Measurements from ENCODE around the gene CNOT4.

Gene CNOT4, protein sequence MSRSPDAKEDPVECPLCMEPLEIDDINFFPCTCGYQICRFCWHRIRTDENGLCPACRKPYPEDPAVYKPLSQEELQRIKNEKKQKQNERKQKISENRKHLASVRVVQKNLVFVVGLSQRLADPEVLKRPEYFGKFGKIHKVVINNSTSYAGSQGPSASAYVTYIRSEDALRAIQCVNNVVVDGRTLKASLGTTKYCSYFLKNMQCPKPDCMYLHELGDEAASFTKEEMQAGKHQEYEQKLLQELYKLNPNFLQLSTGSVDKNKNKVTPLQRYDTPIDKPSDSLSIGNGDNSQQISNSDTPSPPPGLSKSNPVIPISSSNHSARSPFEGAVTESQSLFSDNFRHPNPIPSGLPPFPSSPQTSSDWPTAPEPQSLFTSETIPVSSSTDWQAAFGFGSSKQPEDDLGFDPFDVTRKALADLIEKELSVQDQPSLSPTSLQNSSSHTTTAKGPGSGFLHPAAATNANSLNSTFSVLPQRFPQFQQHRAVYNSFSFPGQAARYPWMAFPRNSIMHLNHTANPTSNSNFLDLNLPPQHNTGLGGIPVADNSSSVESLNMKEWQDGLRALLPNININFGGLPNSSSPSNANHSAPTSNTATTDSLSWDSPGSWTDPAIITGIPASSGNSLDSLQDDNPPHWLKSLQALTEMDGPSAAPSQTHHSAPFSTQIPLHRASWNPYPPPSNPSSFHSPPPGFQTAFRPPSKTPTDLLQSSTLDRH

DNA sequence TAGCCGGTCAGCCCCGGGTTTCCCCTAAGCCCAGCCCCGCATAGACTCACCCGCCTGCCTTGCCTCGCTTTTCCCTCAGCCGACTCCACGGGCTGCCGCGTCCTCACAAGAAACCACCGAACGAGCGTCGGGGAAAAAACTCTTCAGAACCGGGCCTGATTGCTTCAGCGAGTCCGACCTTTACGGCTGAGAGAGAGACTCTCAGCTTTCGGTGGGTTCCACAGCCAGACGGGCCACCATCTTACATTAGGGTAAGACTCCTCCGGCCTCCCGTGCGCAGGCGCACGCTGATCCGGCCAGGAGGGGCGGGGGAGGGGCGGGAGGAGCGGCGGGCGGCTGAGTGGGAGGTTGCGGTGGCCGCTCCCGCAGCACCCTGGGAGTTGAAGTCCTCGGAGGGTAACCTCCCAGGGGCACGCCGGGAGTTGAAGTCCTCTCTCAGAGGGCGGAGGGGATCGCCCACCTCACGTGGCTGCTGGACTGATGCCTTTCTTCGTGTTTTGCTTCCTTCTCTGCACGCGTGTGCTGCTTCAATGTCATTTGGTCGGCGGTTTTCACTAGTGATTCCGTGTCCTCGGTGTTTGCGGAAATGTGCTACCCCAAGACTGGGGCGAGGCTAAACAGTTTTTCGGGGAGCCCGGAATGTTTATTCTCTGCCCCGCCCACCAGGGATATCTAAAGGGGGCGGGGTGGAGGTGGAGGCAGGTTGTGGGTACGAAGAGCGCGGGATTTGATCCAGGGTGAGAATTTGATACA, at the start of gene CNOT4:
CNOT4 (minus strand) TSS at position 264 of the 753 bp plus-strand sequence. CDS start 71,771 bp downstream, outside the sequence.
- peak; percentile 86 to 97 for DNase-seq (ENCODE audit: extremely low read depth in 1 of 2, low read depth in 1 of 2)

DNA sequence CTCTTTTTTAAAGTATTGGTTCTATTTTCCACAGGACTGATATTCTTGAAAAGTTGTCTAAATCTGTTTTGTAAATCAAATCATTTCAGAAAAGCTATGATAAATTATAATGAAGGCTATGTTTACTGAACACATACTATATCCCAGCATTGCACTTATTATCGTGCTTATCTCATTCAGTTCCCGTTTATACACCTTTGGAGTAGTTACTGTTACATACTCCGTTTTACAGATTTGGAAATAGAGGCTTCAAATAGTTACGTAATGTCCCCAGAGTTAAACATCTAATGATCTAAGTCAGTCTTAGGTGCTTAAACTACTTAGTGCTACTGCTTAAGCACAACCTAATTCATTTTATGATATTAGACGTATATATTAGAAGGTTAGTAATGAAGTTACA, 49.0 kb upstream of the CNOT4 start:
- DNase-seq (ENCODE audit: extremely low read depth in 1 of 2, low read depth in 1 of 2) = no peak

DNA sequence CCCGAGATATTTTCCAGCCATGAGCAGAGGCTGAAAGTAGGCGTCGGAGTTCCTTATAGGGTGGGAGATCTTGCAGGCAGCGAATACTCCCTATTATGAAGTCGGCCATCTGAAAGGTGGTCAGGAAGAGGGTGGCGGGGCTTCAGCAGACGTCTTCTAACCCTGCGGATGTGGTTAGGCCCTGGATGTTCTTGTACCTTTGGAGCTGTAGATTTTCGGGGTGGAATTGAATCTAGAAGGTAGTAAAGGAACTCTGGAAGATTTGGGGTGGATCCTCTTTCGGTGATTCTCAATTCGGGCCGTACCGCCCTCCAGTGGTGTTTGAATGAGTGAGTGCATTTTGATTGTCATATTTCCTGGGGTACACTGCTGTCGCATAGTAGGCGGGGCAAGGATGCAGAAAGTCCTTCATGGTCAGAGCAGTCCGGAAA, 48.5 kb upstream of the CNOT4 start:
- peak; percentile 23 to 49 for DNase-seq (ENCODE audit: extremely low read depth in 1 of 2, low read depth in 1 of 2)

DNA sequence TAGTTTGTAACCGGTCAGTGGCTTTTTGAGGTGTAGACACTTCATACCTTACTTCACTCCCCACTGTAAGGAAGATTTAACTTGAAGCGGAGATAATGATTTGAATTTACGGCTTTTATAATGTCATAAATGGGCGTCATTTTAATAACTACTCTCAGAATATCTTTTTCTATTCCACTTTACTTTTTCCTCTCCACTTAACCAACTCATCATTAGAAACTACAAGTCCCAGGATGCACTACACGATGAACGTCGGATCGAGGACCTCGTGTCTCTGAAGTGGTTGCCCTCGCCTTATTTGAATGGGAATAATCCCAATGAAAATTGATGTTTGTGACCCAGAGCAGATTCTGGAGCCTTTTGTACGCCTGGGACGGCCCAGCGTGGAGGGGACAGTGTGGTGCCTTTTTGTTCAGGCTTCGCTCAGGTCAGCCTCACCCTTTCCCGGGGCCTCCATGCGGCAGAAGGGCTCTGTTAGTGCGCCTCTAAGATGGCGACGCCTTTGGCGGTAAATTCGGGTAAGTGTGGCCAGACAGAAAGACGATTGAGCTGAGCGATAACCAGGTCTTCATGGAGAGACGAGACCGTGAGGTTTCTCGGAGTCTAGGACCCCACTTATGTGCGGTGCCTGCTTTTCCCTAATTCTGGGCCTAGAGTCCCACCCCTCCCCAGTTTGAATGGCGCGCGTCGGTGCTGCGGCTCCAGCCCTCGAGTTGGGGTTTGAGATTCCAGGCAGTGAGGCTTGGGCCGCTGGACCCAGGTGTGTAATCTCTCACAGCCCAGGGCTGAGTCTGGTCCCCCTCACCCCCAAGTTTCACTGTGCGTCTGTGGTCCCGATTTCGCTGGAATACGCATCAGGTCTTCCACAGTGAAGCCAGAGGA, 47.8 kb upstream of the CNOT4 start, which contains the start of gene NUP205:
NUP205 (plus strand) TSS at position 463 of the 882 bp plus-strand sequence; CDS start at position 491, 28 bp downstream.
- DNase-seq (ENCODE audit: extremely low read depth in 1 of 2, low read depth in 1 of 2) = peak; percentile 47 to 56

DNA sequence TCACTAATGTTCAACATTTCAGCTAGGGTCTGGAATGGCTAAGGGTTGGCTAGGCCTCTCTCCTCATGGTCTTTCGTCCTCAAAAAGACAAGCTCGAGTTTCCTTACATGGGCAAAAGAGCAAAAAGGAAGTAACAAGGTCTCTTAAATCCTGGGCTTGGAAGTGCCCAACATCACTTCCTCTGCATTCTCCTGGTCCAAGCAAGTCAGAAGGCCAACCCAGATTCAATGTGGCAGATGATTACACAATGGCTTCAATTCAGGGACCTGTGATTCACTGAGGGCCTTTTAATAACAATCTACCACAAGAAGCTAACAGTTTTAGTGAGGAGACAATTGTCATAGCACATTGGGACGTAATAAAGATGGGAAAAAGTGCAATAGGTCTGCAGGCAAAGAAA, 43.4 kb upstream of the CNOT4 start:
- no peak for DNase-seq (ENCODE audit: extremely low read depth in 1 of 2, low read depth in 1 of 2)

DNA sequence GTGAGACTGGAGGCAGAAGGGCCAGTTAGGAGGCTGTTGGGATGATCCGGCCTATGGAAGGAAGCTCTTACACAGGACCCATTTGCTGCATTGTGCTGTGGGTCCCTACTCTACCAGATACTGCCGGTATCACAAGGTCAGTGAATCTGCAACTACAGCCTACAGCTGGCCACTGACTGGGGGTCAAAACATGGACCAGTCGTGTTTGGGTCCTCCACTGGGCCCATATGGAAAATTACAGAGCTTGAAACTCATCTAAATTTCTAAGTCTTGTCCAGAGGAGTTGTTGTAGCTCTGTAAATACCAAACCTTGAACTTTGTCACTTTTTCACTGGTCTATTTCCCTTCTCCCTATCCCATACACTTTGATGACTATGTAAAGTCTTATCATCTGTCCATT, 42.2 kb upstream of the CNOT4 start:
- no peak for DNase-seq (ENCODE audit: extremely low read depth in 1 of 2, low read depth in 1 of 2)

DNA sequence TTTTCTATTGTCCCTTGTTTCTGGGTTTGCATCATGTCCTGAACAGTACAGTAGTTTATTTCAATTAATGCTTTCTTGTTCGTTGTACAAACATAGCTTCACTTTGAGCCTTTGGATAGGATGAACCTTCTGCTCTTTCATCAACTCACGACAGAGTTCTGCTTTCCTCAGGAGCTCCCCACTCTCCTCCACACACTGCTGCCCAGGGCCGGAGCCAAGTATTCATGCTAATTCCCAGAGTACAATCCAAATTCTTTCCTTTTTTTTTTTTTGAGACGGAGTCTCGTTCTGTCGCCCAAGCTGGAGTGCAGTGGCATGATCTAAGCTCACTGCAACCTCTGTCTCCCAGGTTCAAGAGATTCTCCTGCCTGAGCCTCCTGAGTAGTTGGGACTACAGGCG, 40.3 kb upstream of the CNOT4 start:
- no peak for DNase-seq (ENCODE audit: extremely low read depth in 1 of 2, low read depth in 1 of 2)

DNA sequence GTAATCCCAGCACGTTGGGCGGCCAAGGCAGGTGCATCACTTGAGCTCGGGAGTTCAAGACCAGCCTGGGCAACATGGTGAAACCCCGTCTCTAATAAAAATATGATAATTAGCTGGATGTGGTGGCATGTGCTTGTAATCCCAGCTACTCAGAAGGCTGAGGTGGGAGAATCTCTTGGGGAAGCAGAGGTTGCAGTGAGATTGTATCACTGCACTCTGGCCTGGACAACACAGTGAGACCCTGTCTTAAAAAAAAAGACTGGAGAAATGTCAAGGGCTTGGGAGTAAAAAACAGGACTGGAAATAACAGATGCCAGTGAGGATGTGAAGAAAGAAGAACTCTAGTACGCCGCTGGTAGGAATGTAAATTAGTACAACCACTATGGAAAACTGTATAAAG, 31.1 kb upstream of the CNOT4 start:
- DNase-seq (ENCODE audit: extremely low read depth in 1 of 2, low read depth in 1 of 2) = no peak

DNA sequence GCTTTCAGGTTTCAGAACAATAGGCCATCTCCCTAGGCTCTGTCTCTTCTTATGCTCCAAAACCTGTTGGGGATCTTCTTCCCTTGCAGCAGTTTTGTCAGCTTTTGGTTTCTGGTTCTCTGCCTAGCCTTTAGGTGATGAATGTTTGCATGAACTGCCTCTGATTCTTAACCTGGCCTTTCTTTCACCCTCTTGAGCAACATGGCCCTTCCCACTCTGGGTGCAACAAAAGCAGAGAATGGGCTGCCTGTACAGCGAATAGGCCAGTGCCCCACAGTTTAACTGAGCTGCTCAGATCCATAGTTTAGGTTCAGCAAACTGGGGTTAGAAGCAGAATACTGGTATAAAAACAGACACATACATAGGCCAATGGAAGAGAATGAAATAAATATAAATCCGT, 29.7 kb upstream of the CNOT4 start:
- DNase-seq (ENCODE audit: extremely low read depth in 1 of 2, low read depth in 1 of 2) = no peak

DNA sequence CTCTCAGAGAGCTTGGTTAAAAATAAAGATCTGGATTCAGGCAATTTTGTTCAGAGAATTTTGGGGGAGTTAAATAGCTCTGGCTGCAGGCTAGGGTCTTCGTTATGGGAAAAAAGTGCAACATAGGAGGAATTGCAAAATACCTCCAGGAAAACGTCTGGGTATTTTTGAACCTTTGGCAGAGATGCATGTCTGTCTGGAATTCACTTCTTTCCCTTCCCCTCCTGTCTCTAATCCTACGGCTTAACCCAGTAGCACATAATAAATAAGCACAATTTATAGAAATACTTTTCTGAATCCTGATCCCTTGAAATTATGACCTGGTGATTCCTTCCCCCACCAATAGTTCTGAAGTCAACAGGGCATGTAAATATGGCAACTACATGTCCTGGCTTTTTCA, 28.5 kb upstream of the CNOT4 start:
- DNase-seq (ENCODE audit: extremely low read depth in 1 of 2, low read depth in 1 of 2) = no peak

DNA sequence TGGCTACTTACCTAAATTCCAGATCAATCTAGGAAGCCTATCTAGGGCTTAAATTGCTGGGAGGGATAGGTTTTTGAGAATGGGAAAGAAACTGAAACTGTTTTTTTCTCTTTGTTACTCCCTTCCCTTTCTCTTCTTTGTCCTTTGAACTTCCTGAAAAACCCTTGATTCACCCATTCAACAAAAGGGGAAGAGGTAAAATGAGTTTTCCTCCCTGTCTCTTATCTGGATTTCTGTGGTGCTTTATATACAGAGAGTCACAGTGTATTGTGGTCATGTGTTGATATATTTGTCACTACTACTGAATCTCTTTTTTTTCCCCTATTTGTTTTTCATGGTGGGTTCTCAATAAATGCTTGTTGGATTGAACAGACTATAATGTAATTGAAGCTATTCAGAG, 28.0 kb upstream of the CNOT4 start:
- no peak for DNase-seq (ENCODE audit: extremely low read depth in 1 of 2, low read depth in 1 of 2)

DNA sequence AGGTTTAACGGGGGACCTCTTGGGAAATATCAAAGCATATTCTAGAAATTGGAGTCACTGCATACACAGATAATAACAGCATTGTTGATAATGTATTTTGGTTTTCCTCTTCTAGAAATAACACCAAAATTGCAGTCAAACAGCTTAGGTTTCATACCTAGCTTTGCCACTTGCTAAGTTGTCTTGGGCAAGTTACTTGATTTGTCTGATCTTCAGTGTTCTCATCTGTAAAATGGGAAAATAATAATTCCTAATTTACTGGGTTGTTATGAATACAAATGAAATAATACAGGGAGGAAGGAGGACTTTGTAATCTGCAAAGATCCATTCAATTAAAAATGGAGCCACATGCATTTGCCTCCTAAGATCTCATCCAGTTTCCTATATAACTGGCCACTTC, 27.6 kb upstream of the CNOT4 start:
- DNase-seq (ENCODE audit: extremely low read depth in 1 of 2, low read depth in 1 of 2) = no peak

DNA sequence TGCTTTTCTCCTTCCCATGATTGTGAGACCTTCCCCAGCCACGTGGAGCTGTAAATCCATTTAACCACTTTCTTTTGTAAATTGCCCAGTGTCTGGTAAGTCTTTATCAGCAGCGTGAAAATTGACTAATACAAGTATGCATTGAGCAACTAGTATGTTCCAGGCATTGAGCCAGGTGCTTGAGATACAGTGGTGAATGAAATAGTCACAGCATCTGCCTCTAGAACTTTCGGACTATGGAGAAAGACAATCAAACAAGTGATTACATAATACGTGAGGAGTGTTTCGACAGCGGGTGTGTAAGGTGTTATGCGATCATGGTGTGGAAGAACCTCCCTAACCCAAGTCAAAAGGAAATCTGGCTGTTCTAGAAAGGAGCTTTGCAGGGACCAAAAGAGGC, 26.2 kb upstream of the CNOT4 start:
- DNase-seq (ENCODE audit: extremely low read depth in 1 of 2, low read depth in 1 of 2) = no peak

DNA sequence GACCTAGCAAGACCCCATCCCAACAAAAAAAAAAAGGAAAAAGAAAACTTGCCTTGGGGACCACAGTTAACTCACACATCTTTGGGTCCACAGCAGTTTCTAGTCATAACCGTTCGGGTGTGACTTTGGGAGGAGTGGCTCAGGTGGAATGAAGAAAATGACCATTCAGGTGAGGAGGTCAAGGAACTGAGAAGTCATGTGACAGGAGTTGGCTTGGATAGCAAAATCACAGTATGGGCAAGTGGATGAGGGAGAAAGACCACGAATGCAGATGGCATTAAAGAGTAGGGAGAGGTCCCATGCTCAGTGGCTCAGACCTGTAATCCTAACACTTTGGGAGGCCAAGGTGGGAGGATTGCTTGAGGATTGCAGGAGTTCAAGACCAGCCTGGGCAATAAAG, 17.1 kb upstream of the CNOT4 start:
- DNase-seq (ENCODE audit: extremely low read depth in 1 of 2, low read depth in 1 of 2) = no peak

DNA sequence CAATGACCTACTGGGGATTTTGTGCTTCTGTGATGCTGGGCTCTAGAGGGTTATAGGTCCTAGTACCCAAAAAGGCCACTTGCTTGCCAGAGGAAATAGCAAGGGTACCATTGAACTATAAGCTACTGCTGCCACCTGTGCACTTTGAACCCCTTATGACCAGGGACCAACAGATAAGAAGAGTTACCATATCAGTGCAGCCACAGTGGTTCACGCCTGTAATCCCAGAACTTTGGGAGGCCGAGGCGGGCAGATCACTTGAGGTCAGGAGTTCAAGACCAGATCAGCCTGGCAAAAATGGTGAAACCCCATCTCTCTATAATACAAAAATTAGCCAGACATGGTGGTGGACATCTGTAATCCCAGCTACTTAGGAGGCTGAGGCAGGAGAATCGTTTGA, 15.5 kb upstream of the CNOT4 start:
- no peak for DNase-seq (ENCODE audit: extremely low read depth in 1 of 2, low read depth in 1 of 2)

DNA sequence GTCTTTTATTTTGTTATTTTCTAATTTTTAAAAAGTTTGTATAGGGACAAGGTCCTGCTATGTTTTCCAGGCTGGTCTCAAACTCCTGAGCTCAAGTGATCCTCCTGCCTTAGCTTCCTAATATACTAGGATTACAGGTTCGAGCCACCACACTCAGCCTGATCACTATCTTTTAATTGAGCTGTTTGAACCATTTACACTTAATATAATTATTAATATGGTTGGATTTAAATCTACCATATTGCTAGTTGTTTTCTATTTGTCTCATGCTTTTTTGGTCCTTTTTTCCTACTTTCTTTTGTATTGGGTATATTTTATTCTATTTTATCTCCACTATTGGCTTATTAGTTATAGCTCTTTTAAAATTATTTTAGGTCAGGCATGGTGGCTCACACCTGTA, 13.2 kb upstream of the CNOT4 start:
- DNase-seq (ENCODE audit: extremely low read depth in 1 of 2, low read depth in 1 of 2) = no peak

DNA sequence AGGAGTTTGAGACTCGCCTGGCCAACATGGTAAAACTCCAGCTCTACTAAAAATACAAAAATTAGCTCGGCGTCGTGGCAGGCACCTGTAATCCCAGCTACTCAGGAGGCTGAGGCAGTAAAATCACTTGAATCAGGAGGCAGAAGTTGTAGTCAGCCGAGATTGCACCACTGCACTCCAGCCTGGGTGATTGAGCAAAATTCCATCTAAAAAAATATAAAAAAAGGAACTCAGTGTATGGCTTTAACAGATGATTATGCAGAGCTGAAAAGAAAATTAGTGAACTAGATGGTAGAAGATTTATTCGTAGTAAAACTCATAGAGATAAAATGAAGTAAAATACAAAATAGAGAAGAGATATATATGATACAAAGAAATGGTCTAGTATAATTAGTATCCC, 12.6 kb upstream of the CNOT4 start:
- no peak for DNase-seq (ENCODE audit: extremely low read depth in 1 of 2, low read depth in 1 of 2)

DNA sequence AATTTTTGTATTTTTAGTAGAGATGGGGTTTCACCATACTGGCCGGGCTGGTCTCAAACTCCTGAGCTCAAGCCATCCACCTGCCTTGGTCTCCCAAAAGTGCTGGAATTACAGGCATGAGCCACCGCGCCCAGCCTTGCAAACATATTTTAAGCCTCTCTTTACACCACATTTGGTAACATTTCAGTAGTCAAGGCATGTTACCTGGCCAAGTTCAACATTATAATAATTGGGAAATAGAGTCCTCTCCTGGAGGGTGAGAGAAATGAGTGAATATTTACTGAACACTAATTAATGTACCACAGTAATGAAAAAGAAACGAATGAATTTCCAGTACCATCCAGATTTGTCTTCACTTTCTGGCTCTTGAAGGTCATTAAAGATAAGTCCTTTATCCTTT, 10.0 kb upstream of the CNOT4 start:
- DNase-seq (ENCODE audit: extremely low read depth in 1 of 2, low read depth in 1 of 2) = no peak

DNA sequence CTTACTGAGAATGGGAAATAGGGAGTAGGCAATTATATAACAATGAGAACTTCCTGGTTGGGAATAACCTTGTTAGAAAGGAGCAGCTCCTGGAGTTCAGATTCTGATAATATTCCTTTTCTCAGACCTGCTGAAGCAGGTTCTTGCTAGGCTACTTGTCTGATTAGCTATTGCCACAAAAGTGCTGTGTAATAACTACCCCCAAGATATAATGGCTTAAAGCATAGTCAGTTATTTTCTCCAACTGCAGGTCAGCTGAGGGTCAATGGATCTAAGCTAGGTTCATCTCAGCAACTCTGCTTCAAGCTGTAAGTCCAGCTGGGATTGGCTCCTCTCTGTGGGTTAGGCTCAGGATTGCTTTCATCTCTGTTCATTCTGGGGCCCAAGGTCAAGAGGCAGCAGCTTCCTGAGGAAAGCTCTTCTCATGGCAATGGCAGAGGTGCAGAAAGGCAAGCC, 9.4 kb upstream of the CNOT4 start:
- DNase-seq (ENCODE audit: extremely low read depth in 1 of 2, low read depth in 1 of 2) = no peak

DNA sequence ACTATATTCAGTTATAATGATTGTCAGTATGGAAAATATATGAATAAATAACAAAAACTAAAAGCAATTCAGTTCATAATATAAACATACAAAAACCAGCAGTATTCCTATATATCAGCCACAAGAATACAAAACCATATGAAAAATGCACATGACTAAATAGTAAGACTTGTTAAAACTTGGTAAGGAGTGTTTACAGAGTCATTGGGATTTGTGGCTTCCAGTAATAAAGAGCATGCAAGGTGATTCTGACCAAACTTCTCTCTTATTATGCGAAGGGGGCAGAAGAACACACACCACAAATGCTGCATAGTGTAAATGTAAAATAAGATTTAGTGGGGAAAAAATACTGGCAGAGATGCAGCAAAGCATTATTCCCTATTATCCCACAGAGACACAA, 8.8 kb upstream of the CNOT4 start:
- no peak for DNase-seq (ENCODE audit: extremely low read depth in 1 of 2, low read depth in 1 of 2)
